GM12875 (cell line): ENCODE data around the gene DPP3.
A peak's percentile ranks its signal among the peaks of the same experiment; 100 is the strongest.

Source experiments
- H3K4me3 ChIP-seq: one replicate; pipeline ENCODE4 v1.5.1; 2011; ENCODE audit warnings: low read depth, low read length, control low read depth
- CTCF ChIP-seq: IDR thresholded peaks from 2 replicates; pipeline ENCODE4 v1.5.1; 2011; ENCODE audit warnings: low read depth, mild to moderate bottlenecking, control low read depth, inconsistent platforms, low read length, moderate library complexity, borderline replicate concordance; ENCODE audit not compliant: insufficient read depth

DPP3 gene

GRCh38 chr11:66466225-66467033 lies 13.8 kb upstream of the DPP3 start, which contains the start of gene PELI3:
Gene PELI3 (plus strand): TSS chr11:66466905. CDS start chr11:66468129, 1,224 bp downstream.
- peak within 1 kb of the TSS; percentile 42 for H3K4me3 ChIP-seq
- TF ChIP-seq CTCF: no peak

DNA sequence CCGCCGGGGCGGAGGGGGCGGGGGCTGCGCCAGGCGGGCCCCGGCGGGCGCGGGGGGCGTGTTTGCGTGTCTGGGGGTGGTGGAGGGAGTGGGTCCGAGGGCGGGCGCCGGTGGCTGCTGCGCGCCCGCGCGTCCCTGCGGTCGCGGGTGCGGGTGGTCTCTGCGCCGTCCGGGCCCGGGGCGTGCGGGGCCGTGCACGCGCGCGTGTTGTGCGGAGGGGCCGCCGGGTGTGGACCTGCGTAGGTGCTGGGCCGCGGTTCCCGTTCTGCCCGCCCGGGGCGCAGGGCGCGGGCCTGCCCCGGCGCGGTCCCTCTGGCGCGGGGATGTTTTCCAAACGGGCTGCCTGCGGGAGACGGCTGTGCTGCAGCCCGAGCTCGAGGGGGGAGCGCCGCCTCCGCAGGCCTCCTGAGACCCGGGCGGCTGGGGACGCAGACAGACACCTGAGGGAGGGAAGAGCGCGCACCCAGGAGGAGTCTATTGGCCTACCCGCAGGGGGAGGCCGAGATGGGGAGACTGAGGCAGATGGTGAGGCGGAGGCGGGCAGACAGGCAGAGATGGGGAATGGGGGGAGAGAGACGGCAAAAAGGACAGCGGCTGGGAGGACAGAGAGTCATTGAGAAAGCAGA lies 13.1 kb upstream of the DPP3 start:
- peak; percentile 28; the same call in 1 of the 2 replicates for TF ChIP-seq CTCF
- peak overlapping the region; percentile 42 for H3K4me3 ChIP-seq

DNA sequence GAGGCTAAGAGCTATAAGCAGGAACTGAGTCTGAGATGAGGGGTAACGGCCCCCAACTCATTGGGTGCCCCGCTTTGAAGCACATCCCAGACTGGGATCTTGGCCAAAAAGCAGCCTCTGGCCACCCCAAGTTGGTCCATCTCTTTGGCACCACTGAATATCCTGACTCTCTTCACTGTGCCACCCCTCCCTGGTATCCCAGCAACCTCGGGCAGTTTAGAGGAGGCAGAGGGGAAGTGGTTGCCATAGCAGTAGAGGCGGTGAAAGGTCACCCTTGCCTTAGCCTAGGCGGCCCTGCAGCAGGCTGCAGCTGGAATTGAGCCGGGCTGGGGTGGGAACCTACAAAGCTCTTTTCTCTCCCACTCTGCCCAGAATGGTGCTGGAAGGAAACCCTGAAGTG lies 12.5 kb upstream of the DPP3 start:
- TF ChIP-seq CTCF: no peak
- H3K4me3 ChIP-seq: no peak overlapping the region

- H3K4me3 ChIP-seq: no peak overlapping the region
- no peak for TF ChIP-seq CTCF
These were observed 11.5 kb upstream of the DPP3 start for GRCh38 chr11:66468691-66469090.

GRCh38 chr11:66469441-66469840 lies 10.8 kb upstream of the DPP3 start:
- no peak for TF ChIP-seq CTCF
- H3K4me3 ChIP-seq: no peak overlapping the region

GRCh38 chr11:66470015-66470414 lies 10.2 kb upstream of the DPP3 start:
- no peak overlapping the region for H3K4me3 ChIP-seq
- no peak for TF ChIP-seq CTCF

GRCh38 chr11:66471142-66471541 lies 9.1 kb upstream of the DPP3 start:
- no peak for TF ChIP-seq CTCF
- no peak overlapping the region for H3K4me3 ChIP-seq
